Stimulated activated CD8-positive, alpha-beta memory T cell treated with anti-CD3 and anti-CD28 coated beads, Interleukin-4, amount 100 ng/mL, for 1 hour (primary cell): ENCODE results near the gene KHDC1L.
"Not testable (repeated sequence)": the region's sequence is repeated elsewhere in the genome, so short reads cannot be mapped to it uniquely, and the experiment has no call there.

Source experiments
- DNase-seq, 2 donors: peaks; one replicate each; pipeline ENCODE4 v3.0.0-alpha.2; 2020; ENCODE audit warnings: low read depth in 2 of 2, low spot score in 1 of 2

The KHDC1L gene

DNA sequence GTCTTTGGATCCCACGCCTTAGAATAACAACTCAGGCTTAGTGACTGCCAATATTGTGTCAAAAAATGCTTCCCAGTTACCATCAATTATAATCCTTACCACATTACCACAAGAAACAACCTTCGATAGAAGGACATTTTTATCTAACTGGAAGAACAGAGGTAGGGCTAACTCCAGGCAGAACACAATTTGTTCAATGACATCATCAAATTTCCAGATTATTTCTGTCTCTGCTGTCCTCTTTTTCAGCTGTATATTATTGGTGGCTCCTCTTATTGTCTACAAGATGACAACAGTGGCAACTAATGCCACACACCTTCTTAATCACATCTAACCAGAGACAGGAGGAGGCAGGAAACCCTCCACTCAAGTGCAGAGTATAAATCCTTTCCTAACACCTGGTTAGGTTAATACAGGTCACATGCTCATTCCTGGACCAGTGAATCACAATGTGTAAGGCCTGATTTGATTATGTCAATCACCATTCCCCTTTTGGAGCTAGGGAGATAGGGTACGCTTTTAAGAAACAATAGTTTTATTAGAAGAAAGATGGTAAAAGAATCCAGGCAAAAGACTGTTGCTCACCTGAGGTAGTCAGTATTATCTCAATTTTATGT, 18.0 kb downstream of the KHDC1L start:
- no peak for DNase-seq

DNA sequence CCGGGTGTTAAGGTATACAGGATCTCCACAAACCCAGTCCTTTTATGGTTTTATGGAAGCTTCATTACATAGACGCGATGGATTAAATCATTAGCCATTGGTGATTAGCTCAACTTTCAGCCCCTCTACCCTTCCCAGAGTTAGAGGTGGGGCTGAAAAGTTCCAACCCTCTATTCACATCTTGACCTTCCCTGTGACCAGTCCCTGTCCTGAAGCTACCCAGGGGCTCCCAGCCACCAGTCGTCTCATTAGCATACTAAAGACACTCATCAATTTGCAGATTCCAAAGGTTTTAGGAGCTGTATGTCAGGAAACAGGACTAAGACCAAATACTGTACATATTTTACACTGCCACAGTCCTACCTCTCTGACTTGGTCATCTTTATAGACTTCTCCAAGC, 21.0 kb downstream of the KHDC1L start:
- DNase-seq = no peak

DNA sequence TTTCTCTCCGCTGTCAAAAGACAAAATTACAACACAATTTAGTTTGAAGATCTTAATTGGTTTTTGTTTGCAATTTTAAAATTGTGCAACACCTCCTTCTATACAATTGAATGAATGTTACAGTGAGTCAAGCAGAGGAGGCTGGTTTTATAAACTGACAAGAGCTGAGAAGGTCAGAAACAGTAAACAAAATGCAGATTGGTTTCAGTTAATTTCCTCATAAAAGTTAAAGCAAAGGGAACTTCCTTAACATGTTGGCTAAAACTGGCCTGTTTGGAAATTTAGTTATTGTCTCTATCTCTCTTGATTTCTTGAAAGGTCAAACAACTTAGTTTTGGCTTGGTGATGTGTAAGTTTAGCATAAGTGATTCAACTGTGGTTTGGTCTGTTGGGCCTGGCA, 22.2 kb downstream of the KHDC1L start:
- DNase-seq = no peak

DNA sequence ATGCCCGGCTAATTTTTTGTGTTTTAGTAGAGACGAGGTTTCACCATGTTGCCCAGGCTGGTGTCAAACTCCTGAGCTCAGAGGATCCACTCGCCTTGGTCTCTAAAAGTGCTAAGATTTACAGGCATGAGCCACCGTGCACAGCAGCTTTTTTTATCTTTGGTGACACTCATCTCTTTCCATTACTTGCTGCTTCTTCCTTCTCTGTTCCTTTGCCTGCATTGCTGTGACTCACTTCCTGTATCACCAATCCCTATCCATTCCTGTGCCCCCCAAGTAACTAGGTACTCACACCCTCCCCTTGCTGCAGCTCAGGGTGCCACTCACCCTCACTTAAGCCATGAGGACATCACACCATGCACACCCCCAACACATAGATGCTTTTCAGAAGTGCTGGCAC, 24.6 kb downstream of the KHDC1L start:
- no peak for DNase-seq

DNA sequence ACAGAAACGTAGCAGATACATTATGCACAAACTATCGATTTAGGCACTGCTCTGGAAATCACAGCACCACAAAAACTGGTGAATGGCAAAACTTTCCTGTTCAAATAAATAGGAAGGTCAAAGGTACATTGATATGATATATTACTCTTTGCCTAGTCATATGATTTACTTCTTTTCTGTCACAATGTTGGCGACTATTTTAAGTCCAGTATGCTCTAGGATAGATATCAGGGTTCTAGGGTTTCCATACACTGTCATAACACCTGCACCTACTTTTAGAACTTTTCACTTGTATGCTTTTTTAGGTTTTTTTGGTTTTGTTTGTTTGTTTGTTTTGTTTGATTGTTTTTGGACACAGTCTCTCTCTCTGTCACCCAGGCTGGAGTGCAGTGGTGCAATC, 25.0 kb downstream of the KHDC1L start:
- no peak for DNase-seq

DNA sequence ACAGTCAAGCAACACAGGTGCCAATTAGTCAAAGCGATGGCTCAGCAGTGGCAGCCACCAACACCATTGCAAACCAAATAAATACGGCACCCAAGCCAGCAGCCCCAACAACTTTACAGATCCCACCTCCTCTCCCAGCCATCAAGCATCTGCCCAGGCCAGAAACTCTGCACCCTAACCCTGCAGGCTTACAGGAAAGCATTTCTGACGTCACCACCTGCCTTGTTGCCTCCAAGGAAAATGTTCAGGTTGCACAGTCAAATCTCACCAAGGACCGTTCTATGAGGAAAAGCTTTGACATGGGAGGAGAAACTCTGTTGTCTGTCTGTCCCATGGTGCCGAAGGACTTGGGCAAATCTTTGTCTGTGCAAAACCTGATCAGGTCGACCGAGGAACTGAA, 30.6 kb downstream of the KHDC1L start:
- no peak for DNase-seq

DNA sequence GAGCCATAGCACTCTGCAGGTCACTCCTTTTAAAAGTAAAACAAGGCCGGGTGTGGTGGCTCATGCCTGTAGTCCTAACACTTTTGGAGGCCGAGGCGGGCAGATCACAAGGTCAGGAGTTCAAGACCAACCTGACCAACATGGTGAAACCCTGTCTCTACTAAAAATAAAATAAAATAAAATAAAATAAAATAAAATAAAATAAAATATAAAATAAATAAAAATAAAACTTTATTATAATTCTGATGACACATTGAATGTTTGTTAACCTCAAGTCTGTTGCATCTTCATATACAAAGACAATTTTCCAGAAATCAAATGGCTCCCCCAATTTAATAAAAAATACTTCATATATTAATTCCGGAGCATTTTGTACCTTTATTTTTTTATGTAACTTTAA, 32.0 kb downstream of the KHDC1L start:
- not testable (repeated sequence) for DNase-seq

DNA sequence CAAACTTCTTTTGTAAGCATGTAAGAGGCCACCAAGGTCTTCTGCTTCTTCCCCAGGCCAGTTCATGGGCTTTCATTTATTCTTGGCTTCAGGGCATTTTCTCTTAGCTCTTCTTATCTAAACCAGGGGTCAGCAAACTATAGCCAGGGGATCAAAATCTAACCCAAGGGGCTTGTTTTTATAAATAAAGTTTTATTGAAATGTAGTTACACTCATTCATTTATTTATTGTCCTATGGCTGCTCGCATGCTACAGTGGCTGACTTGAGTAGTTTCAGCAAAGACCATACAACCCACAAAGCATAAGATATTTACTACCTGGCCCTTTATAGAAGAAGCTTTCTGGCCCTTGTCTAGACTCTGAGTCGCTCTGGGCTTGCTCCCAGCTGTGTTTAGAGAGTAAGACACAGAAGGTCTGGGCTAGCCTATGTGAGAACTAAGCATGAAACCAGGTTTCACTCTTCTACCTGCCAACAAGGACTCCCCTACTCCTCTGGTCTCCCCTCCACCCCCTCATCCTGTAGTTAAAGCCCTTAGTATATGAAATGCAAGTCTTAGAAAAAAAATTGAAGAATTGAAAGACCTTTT, 43.2 kb downstream of the KHDC1L start:
- DNase-seq = no peak

DNA sequence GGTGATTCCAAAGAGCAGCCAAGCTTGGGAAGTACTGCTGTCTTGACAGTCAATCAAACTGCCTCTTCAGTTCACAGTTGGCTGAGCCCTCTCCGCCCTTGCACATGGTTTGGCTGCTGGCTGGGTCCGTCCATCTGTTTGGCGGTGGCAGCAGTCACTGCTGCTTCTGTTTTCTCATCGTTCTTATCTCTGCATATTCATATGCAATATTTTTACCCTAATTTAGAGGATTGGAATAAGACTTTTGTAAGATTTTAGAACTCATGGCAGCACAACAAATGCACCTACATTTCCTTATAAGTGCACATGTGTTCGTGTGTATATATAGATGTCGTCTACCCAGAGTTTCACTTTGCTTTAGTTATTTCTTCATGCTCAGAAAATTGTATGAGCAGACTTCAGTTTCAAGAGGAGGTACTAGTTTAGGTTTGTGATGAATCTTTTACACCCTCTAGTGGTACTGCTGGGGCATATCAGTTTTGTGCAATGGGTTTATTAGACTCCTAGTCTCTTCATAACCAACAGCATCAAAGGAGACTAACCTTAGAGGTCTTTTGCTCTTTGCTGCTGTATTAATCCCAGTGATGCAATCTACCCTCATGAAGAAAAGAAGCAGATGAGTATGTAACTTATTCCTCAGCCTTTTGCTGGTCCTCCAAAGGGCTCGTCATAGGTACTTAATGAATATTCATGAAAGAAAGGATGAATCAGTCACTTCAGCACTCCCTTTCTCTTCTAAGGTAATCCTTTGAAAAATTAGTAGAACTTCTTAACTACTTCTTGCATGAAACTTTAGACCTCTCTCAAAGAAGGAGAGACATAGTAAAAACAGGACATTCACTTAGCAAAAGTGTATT, 44.3 kb downstream of the KHDC1L start:
- DNase-seq = no peak

DNA sequence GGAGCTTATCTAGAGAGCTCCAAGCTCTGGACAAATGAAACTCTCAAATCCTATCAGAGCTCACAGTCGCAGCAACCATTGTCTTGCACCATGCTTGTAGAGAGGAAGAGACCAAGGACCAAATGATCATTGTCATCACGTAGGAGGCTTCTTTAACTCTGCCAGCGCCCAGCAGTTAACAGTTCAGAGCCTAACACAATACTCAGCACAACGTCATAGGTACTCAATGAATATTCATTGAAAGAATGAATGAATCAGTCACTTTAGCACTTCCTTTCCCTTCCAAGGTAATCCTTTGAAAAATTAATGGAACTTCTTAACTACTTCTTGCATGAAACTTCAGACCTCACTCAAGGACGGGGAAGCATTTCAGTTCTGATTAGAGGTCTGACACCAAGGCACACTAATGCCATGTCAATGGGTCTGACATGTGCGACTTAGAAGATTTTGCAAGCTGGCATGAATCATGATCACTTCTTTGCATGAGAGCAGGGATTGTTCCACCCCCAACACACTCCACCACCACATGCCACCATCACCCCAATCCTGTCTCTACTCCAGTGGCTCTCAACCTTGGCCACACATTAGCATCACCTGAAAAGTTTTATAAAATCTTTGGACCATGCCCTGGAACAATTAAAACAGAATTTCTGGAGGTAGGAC, 45.1 kb downstream of the KHDC1L start:
- DNase-seq = no peak

DNA sequence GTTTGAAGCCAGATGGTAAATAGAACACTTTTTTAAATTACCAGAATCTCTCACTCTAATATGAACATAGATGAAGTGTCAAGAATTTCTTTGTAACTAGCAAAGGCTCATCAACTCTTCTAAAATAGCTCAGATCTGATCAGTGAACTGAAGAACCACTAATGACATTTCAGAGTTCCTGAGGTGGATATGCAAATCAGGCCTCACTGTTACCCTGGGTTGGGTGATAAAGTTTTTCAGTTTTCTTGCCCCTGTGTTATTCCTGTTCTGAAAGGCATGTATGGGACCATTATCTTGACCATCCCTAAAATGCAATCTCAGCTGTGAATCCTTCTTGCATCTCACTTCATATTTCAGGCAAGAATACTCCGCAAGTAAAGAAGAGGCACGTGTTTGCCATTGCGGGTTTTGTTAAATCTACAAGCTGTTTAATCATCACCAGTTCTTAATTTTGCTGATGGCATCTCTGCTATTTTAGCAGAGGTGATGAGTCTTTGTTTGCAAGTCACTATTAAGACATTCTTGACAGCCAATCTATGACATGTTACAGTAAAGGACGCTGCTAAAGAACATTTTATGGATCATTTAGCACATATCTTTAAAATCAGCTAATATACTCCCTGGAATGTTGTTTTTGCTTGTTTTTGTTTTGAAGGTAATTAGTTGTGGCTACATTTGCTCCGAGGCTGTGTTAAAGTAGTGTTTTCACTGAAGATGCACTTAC, 47.9 kb downstream of the KHDC1L start:
- DNase-seq = no peak

DNA sequence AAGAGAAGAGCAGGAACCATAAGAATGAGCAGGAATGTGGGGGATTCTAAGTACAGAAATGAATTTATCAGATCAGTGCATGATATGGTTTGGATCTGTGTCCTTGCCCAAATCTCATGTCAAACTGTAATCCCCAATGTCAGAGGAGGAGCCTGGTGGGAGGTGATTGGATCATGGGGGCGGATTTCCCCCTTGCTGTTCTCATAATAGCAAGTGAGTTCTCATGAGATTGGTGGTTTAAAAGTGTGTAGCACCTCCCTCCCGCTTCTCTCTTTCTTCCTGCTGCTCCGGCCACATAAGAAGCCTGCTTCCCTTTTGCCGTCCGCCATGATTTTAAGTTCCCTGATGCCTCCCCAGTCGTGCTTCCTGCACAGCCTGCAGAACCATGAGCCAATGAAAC, 49.2 kb downstream of the KHDC1L start:
- no peak for DNase-seq

DNA sequence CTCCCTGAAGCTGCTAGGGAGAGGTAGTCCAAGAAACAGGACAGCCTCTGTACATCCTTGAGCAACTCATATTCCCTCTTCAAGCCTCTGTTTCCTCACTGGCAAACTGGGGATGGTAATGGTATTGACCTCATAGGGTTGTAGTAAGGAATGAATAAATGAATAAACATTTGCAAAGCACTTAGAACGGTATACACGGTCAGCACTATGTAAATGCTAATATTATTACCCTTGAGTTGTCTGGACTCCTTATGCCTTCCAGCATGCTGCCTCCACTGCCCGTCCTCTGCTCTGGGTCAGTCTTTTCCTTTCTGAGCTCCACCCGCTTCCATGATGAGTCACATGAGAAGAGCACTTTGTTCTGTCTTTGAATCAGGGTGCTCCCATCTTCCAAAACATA, 50.6 kb downstream of the KHDC1L start:
- no peak for DNase-seq
